ENCODE data around the gene ACVR1.

- TF ChIP-seq, protein P1, sequence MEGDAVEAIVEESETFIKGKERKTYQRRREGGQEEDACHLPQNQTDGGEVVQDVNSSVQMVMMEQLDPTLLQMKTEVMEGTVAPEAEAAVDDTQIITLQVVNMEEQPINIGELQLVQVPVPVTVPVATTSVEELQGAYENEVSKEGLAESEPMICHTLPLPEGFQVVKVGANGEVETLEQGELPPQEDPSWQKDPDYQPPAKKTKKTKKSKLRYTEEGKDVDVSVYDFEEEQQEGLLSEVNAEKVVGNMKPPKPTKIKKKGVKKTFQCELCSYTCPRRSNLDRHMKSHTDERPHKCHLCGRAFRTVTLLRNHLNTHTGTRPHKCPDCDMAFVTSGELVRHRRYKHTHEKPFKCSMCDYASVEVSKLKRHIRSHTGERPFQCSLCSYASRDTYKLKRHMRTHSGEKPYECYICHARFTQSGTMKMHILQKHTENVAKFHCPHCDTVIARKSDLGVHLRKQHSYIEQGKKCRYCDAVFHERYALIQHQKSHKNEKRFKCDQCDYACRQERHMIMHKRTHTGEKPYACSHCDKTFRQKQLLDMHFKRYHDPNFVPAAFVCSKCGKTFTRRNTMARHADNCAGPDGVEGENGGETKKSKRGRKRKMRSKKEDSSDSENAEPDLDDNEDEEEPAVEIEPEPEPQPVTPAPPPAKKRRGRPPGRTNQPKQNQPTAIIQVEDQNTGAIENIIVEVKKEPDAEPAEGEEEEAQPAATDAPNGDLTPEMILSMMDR (IDR thresholded peaks at IDR 0.05; ENCODE audit: low read depth, low read length, poor library complexity, severe bottlenecking), result no peak
- TF ChIP-seq EZH2phosphoT487 (IDR thresholded peaks at IDR 0.05; ENCODE audit: borderline replicate concordance, low read length), result no peak
These were observed 86.1 kb downstream of the ACVR1 start for GRCh38 chr2:157789933-157790511.
